HEK293 (cell line): Measurements from ENCODE around the gene LRFN4.

Source experiments
- CTCF ChIA-PET: fragments of 350-600 bp; formaldehyde crosslinking; extraction: SDS; loops from one replicate; lab custom pipeline; 2021; ENCODE audit warnings: antibody characterized with exemption; lab: Yijun Ruan, JAX
- POLR2A ChIA-PET: fragments of 300-600 bp; formaldehyde crosslinking; extraction: SDS; loops from one replicate; lab custom pipeline; 2020; ENCODE audit warnings: antibody characterized with exemption, inconsistent platforms; lab: Yijun Ruan, JAX
- H3K27ac ChIP-seq: fragments of 200-500 bp; sonication (Bioruptor generic); 2 replicates; pipeline ENCODE4 v1.5.1; 2014; ENCODE audit warnings: low read depth, low read length, control low read depth, inconsistent platforms; ENCODE audit errors: extremely low read depth
- H3K36me3 ChIP-seq, 2 experiments: fragments of 200-500 bp in 1 of 2; sonication (Bioruptor generic) in 1 of 2; 1 replicate in 1 of 2; 2 replicates in 1 of 2; pipeline ENCODE4 v1.5.1; 2014 to 2017; ENCODE audit warnings: inconsistent platforms in 2 of 2, low read length in 2 of 2; ENCODE audit not compliant: control insufficient read depth in 2 of 2, insufficient read depth in 1 of 2
- H3K4me1 ChIP-seq: fragments of 200-500 bp; sonication (Bioruptor generic); 2 replicates; pipeline ENCODE4 v1.5.1; 2014; ENCODE audit warnings: mild to moderate bottlenecking, low read length, inconsistent platforms; ENCODE audit not compliant: control insufficient read depth, insufficient read depth
- H3K4me3 ChIP-seq: 2 replicates; pipeline ENCODE4 v1.5.1; 2011; ENCODE audit warnings: low read depth, mild to moderate bottlenecking, control low read depth, low read length, moderate library complexity
- H3K9me3 ChIP-seq: fragments of 200-500 bp; sonication (Bioruptor generic); 2 replicates; pipeline ENCODE4 v1.5.1; 2014; ENCODE audit warnings: low read depth, low read length, inconsistent platforms; ENCODE audit not compliant: control insufficient read depth, insufficient read depth
- HOXA7 ChIP-seq: sonication (generic); formaldehyde crosslinking; IDR thresholded peaks from 2 replicates; pipeline ENCODE4 v1.8.1; 2022; ENCODE audit warnings: missing genetic modification reagents, borderline replicate concordance
- KLF1 ChIP-seq: fragments of 450-650 bp; formaldehyde crosslinking; IDR thresholded peaks from 2 replicates; pipeline ENCODE4 v1.5.1; 2016; ENCODE audit warnings: missing biosample characterization, missing genetic modification characterization
- TCF7L2 ChIP-seq: IDR thresholded peaks from 2 replicates; pipeline ENCODE4 v1.6.1; 2011; ENCODE audit warnings: low read depth, mild to moderate bottlenecking, inconsistent platforms, low read length, moderate library complexity, borderline replicate concordance
- WT1 ChIP-seq: fragments of 450-650 bp; formaldehyde crosslinking; IDR thresholded peaks from 2 replicates; pipeline ENCODE4 v1.5.1; 2016; ENCODE audit warnings: missing biosample characterization, missing genetic modification characterization
- ZNF169 ChIP-seq: fragments of 450-650 bp; formaldehyde crosslinking; IDR thresholded peaks from 2 replicates; pipeline ENCODE4 v1.5.1; 2016; ENCODE audit warnings: missing biosample characterization, missing genetic modification characterization
- ZNF223 ChIP-seq: fragments of 450-650 bp; formaldehyde crosslinking; IDR thresholded peaks from 2 replicates; pipeline ENCODE4 v1.5.1; 2016; ENCODE audit warnings: missing biosample characterization, missing genetic modification characterization
- ZNF23 ChIP-seq: fragments of 450-650 bp; formaldehyde crosslinking; IDR thresholded peaks from 2 replicates; pipeline ENCODE4 v1.5.1; 2016; ENCODE audit warnings: missing biosample characterization, missing genetic modification characterization, borderline replicate concordance
- ZNF341 ChIP-seq: fragments of 450-650 bp; formaldehyde crosslinking; IDR thresholded peaks from 2 replicates; pipeline ENCODE4; 2016; ENCODE audit warnings: low read depth, missing biosample characterization, missing genetic modification characterization
- ZNF362 ChIP-seq: fragments of 450-650 bp; formaldehyde crosslinking; IDR thresholded peaks from 2 replicates; pipeline ENCODE4 v1.5.1; 2016; ENCODE audit warnings: missing biosample characterization, missing genetic modification characterization
- ZNF423 ChIP-seq: fragments of 450-650 bp; formaldehyde crosslinking; IDR thresholded peaks from 2 replicates; pipeline ENCODE4 v1.5.1; 2016; ENCODE audit warnings: missing biosample characterization, missing genetic modification characterization
- ZNF518A ChIP-seq: fragments of 450-650 bp; formaldehyde crosslinking; conservative IDR thresholded peaks from 2 replicates; pipeline ENCODE4 v1.5.1; 2016; ENCODE audit warnings: low read depth, missing biosample characterization, missing genetic modification characterization
- ZNF530 ChIP-seq: fragments of 450-650 bp; formaldehyde crosslinking; IDR thresholded peaks from 2 replicates; pipeline ENCODE4 v1.5.1; 2016; ENCODE audit warnings: low read depth, missing biosample characterization, missing genetic modification characterization
- ZNF660 ChIP-seq: fragments of 450-650 bp; IDR thresholded peaks from 2 replicates; pipeline ENCODE4 v1.5.1; 2018; ENCODE audit warnings: missing biosample characterization, mild to moderate bottlenecking, missing genetic modification characterization
- ZNF768 ChIP-seq: fragments of 450-650 bp; formaldehyde crosslinking; IDR thresholded peaks from 2 replicates; pipeline ENCODE4 v1.5.1; 2018; ENCODE audit warnings: missing biosample characterization, mild to moderate bottlenecking, missing genetic modification characterization
- ZSCAN23 ChIP-seq: fragments of 450-650 bp; formaldehyde crosslinking; IDR thresholded peaks from 2 replicates; pipeline ENCODE4 v1.5.1; 2016; ENCODE audit warnings: missing biosample characterization, missing genetic modification characterization
- TF ChIP-seq, protein P1 (sequence below): fragments of 450-650 bp; formaldehyde crosslinking; optimal IDR thresholded peaks from 2 replicates; pipeline ENCODE3; 2016; ENCODE audit warnings: missing biosample characterization, mild to moderate bottlenecking, missing genetic modification characterization
- TF ChIP-seq, protein P2 (sequence below): fragments of 450-650 bp; formaldehyde crosslinking; IDR thresholded peaks from 2 replicates; pipeline ENCODE4 v1.5.1; 2017; ENCODE audit warnings: missing biosample characterization, missing genetic modification characterization
- TF ChIP-seq, protein P3 (sequence below): fragments of 450-650 bp; formaldehyde crosslinking; IDR thresholded peaks from 2 replicates; pipeline ENCODE4 v1.5.1; 2016; ENCODE audit warnings: missing biosample characterization, missing genetic modification characterization

Gene LRFN4

DNA sequence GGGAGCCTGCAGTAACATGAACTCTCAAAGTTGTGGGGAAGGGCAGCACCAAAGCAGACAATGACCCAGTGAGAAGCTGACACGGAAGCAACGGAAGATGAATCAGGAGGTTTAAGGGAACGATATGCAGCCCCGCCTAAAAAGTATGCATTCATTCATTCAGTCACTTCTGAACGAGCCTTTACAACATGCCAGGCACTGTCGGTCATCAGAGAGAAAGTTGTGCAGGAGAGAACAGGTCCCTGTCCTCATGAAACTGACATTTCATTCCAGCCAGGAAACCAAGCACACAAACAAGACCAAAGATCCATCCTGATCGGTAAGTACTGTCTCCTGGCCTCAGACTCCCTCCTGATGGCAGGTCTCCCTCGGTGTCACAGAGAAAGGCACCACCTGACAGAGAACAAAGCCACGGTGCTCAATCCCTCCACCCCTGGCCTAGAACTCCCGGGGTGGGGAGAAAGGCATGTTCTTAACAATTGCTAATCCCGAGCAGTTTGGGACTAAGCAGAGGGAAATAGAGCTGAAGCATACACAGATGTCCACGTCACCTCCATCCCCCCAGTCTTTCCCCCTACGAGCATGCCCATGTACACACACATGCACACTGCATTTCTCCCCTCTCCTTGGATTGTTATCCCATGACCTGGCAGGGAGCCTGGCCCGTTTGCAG, 49.3 kb downstream of the LRFN4 start:
- TF ChIP-seq ZNF518A (tag by site-specific recombination), result no peak
- TF ChIP-seq, protein P1, sequence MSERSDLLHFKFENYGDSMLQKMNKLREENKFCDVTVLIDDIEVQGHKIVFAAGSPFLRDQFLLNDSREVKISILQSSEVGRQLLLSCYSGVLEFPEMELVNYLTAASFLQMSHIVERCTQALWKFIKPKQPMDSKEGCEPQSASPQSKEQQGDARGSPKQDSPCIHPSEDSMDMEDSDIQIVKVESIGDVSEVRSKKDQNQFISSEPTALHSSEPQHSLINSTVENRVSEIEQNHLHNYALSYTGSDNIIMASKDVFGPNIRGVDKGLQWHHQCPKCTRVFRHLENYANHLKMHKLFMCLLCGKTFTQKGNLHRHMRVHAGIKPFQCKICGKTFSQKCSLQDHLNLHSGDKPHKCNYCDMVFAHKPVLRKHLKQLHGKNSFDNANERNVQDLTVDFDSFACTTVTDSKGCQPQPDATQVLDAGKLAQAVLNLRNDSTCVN, result no peak
- TF ChIP-seq ZSCAN23, result no peak
- TF ChIP-seq ZNF423 (tag by site-specific recombination), result no peak
- TF ChIP-seq KLF1 (tag by site-specific recombination), result no peak
- TF ChIP-seq ZNF530 (tag by site-specific recombination), result no peak
- TF ChIP-seq ZNF169, result no peak
- TF ChIP-seq ZNF660 (tag by site-specific recombination), result no peak
- TF ChIP-seq HOXA7 (CRISPR knock-in tag), result no peak
- TF ChIP-seq, protein P2, sequence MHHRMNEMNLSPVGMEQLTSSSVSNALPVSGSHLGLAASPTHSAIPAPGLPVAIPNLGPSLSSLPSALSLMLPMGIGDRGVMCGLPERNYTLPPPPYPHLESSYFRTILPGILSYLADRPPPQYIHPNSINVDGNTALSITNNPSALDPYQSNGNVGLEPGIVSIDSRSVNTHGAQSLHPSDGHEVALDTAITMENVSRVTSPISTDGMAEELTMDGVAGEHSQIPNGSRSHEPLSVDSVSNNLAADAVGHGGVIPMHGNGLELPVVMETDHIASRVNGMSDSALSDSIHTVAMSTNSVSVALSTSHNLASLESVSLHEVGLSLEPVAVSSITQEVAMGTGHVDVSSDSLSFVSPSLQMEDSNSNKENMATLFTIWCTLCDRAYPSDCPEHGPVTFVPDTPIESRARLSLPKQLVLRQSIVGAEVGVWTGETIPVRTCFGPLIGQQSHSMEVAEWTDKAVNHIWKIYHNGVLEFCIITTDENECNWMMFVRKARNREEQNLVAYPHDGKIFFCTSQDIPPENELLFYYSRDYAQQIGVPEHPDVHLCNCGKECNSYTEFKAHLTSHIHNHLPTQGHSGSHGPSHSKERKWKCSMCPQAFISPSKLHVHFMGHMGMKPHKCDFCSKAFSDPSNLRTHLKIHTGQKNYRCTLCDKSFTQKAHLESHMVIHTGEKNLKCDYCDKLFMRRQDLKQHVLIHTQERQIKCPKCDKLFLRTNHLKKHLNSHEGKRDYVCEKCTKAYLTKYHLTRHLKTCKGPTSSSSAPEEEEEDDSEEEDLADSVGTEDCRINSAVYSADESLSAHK (tag by site-specific recombination), result no peak
- no peak for TF ChIP-seq ZNF768 (tag by site-specific recombination)
- CTCF ChIA-PET, result no interaction called here
- Histone ChIP-seq H3K4me1 (no peaks in the 10 kb centered on the region; the same call in 1 of the 2 replicates), H3K9me3 (no peaks in the 10 kb centered on the region), H3K36me3 (no peaks in the 10 kb centered on the region), H3K27ac (no peak overlapping the region), H3K4me3 (no peak overlapping the region)
- POLR2A ChIA-PET, result no interaction called here

- no peak overlapping the region for H3K27ac ChIP-seq
- CTCF ChIA-PET, result interaction anchor here (0.7 kb wide), 1 partner anchor 25 kb away, joined by 3 read pairs; no protein-coding TSS in a partner anchor
- no peaks in the 10 kb centered on the region; the same call in 1 of the 2 replicates for H3K4me1 ChIP-seq
- H3K4me3 ChIP-seq, result no peak overlapping the region
- POLR2A ChIA-PET, result no interaction called here
- no peaks in the 10 kb centered on the region for H3K36me3 ChIP-seq
- H3K9me3 ChIP-seq, result no peaks in the 10 kb centered on the region
- TF ChIP-seq TCF7L2 (peak; percentile 82), WT1 (no peak), ZNF341 (peak; percentile 53), ZNF362 (tag by site-specific recombination) (no peak), ZNF223 (tag by site-specific recombination) (no peak), ZNF23 (tag by site-specific recombination) (no peak)
- TF ChIP-seq, protein P2 (tag by site-specific recombination), result no peak
- TF ChIP-seq, protein P3, sequence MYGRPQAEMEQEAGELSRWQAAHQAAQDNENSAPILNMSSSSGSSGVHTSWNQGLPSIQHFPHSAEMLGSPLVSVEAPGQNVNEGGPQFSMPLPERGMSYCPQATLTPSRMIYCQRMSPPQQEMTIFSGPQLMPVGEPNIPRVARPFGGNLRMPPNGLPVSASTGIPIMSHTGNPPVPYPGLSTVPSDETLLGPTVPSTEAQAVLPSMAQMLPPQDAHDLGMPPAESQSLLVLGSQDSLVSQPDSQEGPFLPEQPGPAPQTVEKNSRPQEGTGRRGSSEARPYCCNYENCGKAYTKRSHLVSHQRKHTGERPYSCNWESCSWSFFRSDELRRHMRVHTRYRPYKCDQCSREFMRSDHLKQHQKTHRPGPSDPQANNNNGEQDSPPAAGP (tag by site-specific recombination), result peak; percentile 86
Measured at GRCh38 chr11:66907751-66908630, 51.1 kb downstream of the LRFN4 start.
